IMR-90 (cell line): ENCODE data around the gene CASTOR1. TPM values are rescaled to one million over a fixed set of nuclear protein-coding genes. Genes with fewer than 3 reads are reported as not detected.
A peak's percentile ranks its signal among the peaks of the same experiment; 100 is the strongest.

Experiments
- ATAC-seq: fragments of 200-7000 bp; cut with Tn5 transposase; 2 replicates; pipeline ENCODE4 v1.9.1; 2020; ENCODE audit warnings: low read depth, mild to moderate bottlenecking, moderate library complexity
- BruUV-seq: library from RNA; stranded (reverse); fragments of 400-500 nt; replicated peaks from 2 replicates; lab custom pipeline; 2021; lab: Mats Ljungman, UMichigan
- CTCF ChIA-PET: fragments of 300-600 bp; formaldehyde crosslinking; extraction: SDS; loops from one replicate; lab custom pipeline; 2021; ENCODE audit warnings: antibody characterized with exemption; lab: Yijun Ruan, JAX
- POLR2A ChIA-PET: fragments of 300-600 bp; sonication (Branson Sonifier 250); formaldehyde crosslinking; loops from one replicate; lab custom pipeline; 2022; ENCODE audit warnings: antibody characterized with exemption; ENCODE audit not compliant: unreplicated experiment; lab: Charles Lee
- DNase-seq: peaks from one replicate; pipeline ENCODE4 v3.0.0; 2013
- H2AFZ ChIP-seq: replicated peaks from 2 replicates; pipeline ENCODE3; 2013; ENCODE audit warnings: low read length, mild to moderate bottlenecking; ENCODE audit not compliant: poor library complexity
- H2AK5ac ChIP-seq: 2 replicates; pipeline ENCODE4 v1.6.1; 2013; ENCODE audit warnings: low read depth, low read length, inconsistent platforms
- H2AK9ac ChIP-seq: replicated peaks from 2 replicates; pipeline ENCODE3; 2013; ENCODE audit warnings: mild to moderate bottlenecking, low read depth, low read length, moderate library complexity; ENCODE audit not compliant: poor library complexity
- H2BK120ac ChIP-seq: 2 replicates; pipeline ENCODE4 v1.6.1; 2013; ENCODE audit warnings: low read depth, low read length, inconsistent platforms
- H2BK15ac ChIP-seq: 3 replicates; pipeline ENCODE4 v1.6.1; 2013; ENCODE audit warnings: low read depth, low read length, inconsistent platforms
- H2BK20ac ChIP-seq: 2 replicates; pipeline ENCODE4 v1.6.1; 2013; ENCODE audit warnings: low read depth, mild to moderate bottlenecking, inconsistent platforms, low read length, moderate library complexity
- H2BK5ac ChIP-seq: 2 replicates; pipeline ENCODE4 v1.6.1; 2013; ENCODE audit warnings: mild to moderate bottlenecking, low read depth, low read length, inconsistent platforms; ENCODE audit not compliant: poor library complexity, severe bottlenecking
- H3K14ac ChIP-seq: replicated peaks from 2 replicates; pipeline ENCODE4 v1.6.1; 2013; ENCODE audit warnings: low read depth, low read length, inconsistent platforms
- H3K18ac ChIP-seq: 2 replicates; pipeline ENCODE4 v1.6.1; 2013; ENCODE audit warnings: low read depth, low read length, control low read depth
- H3K23ac ChIP-seq: 2 replicates; pipeline ENCODE4 v1.6.1; 2013; ENCODE audit warnings: low read depth, low read length, inconsistent platforms
- H3K27ac ChIP-seq: 2 replicates; pipeline ENCODE4 v1.5.1; 2013; ENCODE audit warnings: mild to moderate bottlenecking, control low read depth, low read length; ENCODE audit not compliant: insufficient read depth
- H3K27me3 ChIP-seq: 2 replicates; pipeline ENCODE4 v1.6.1; 2013; ENCODE audit warnings: low read length; ENCODE audit not compliant: control insufficient read depth, insufficient read depth
- H3K36me3 ChIP-seq: 2 replicates; pipeline ENCODE4 v1.6.1; 2013; ENCODE audit warnings: low read length, mixed read lengths; ENCODE audit not compliant: control insufficient read depth, insufficient read depth
- H3K4ac ChIP-seq: 2 replicates; pipeline ENCODE4 v1.6.1; 2013; ENCODE audit warnings: low read depth, low read length, inconsistent platforms
- H3K4me1 ChIP-seq: 2 replicates; pipeline ENCODE4 v1.6.1; 2013; ENCODE audit warnings: low read length, mixed read lengths; ENCODE audit not compliant: control insufficient read depth, insufficient read depth
- H3K4me2 ChIP-seq: 2 replicates; pipeline ENCODE4 v1.6.1; 2013; ENCODE audit warnings: low read depth, mild to moderate bottlenecking, control low read depth, low read length, moderate library complexity
- H3K4me3 ChIP-seq: 2 replicates; pipeline ENCODE4 v1.5.1; 2013; ENCODE audit warnings: low read depth, mild to moderate bottlenecking, control low read depth, low read length, moderate library complexity; ENCODE audit not compliant: insufficient read depth
- H3K56ac ChIP-seq: 2 replicates; pipeline ENCODE4 v1.6.1; 2013; ENCODE audit warnings: low read length, inconsistent platforms; ENCODE audit not compliant: insufficient read depth; ENCODE audit errors: extremely low read depth
- H3K79me1 ChIP-seq, 2 experiments: 2 replicates each; pipeline ENCODE4 v1.6.1; 2013; ENCODE audit warnings: low read length in 2 of 2, inconsistent platforms in 1 of 2, low read depth in 1 of 2
- H3K9ac ChIP-seq: 2 replicates; pipeline ENCODE4 v1.6.1; 2013; ENCODE audit warnings: low read depth, low read length, control low read depth
- H3K9me1 ChIP-seq: 2 replicates; pipeline ENCODE4 v1.6.1; 2013; ENCODE audit warnings: low read length, inconsistent platforms; ENCODE audit not compliant: insufficient read depth
- H3K9me3 ChIP-seq: 2 replicates; pipeline ENCODE4 v1.6.1; 2013; ENCODE audit warnings: low read length; ENCODE audit not compliant: control insufficient read depth, insufficient read depth
- H4K20me1 ChIP-seq: 2 replicates; pipeline ENCODE4 v1.6.1; 2013; ENCODE audit warnings: low read length, inconsistent platforms; ENCODE audit not compliant: insufficient read depth
- H4K5ac ChIP-seq: 2 replicates; pipeline ENCODE4 v1.6.1; 2013; ENCODE audit warnings: mild to moderate bottlenecking, low read depth, low read length, control low read depth
- H4K8ac ChIP-seq, 2 experiments: 2 replicates each; pipeline ENCODE4 v1.6.1; 2013; ENCODE audit warnings: low read depth in 2 of 2, low read length in 2 of 2, control low read depth in 1 of 2, inconsistent platforms in 1 of 2
- H4K91ac ChIP-seq: 2 replicates; pipeline ENCODE4 v1.6.1; 2013; ENCODE audit warnings: low read depth, low read length, inconsistent platforms; ENCODE audit not compliant: insufficient read depth
- MAFK ChIP-seq: IDR thresholded peaks from 2 replicates; pipeline ENCODE4 v1.6.1; 2012; ENCODE audit warnings: low read depth, low read length, improper control_type of control experiment
- POLR2A ChIP-seq: IDR thresholded peaks from 2 replicates; pipeline ENCODE4 v1.6.1; 2012; ENCODE audit warnings: mild to moderate bottlenecking, low read depth, low read length
- WGBS, 2 experiments: methylation state at CpG; one replicate each; pipeline versions ENCODE4 v1.1.5 to v1.1.7; 2013; ENCODE audit warnings: missing lambda C conversion rate in 2 of 2; ENCODE audit not compliant: insufficient read length in 1 of 2; ENCODE audit errors: extremely low coverage in 2 of 2; 5-methylcytosine and 5-hydroxymethylcytosine counted together
- dilution Hi-C: fragments of 300-500 bp; cut with HindIII; formaldehyde crosslinking; loops from one replicate; pipeline ENCODE4 v1.14.3; 2018; ENCODE audit warnings: low sequenced_read_pairs; ENCODE audit not compliant: unreplicated experiment
- in situ Hi-C: fragments of 300-500 bp; cut with MboI; formaldehyde crosslinking; loops from 3 replicates; pipeline ENCODE4 v1.14.3; 2019; ENCODE audit warnings: low sequenced_read_pairs, inconsistent platforms, mixed read lengths
- intact Hi-C: fragments of 100-400 bp; cut with micrococcal nuclease; formaldehyde crosslinking; loops from 2 replicates; pipeline ENCODE4 v1.10.0; 2022
- polyA plus RNA-seq, 3 experiments: library from polyadenylated mRNA; depleted of rRNA; stranded (reverse); fragments of >200 nt; gene quantifications; 2 replicates each; pipeline ENCODE4 v1.2.3, GENCODE V29; 2012; ENCODE audit warnings: low replicate concordance in 1 of 3
- total RNA-seq: library from RNA; depleted of rRNA; stranded (reverse); fragments of >200 nt; gene quantifications from 2 replicates; pipeline ENCODE4 v1.2.3, GENCODE V29; 2012
- TF ChIP-seq, protein P1 (sequence below): conservative IDR thresholded peaks from 2 replicates; pipeline ENCODE4 v1.5.1; 2012; ENCODE audit warnings: mild to moderate bottlenecking, low read depth, low read length, improper control_type of control experiment

CASTOR1 gene
- total and polyA plus RNA-seq, 2 of the 4 experiments (the other 2 are of a cell fraction): 10.6 to 23.5 TPM

GRCh38 chr22:30236875-30237274 lies 52.4 kb downstream of the CASTOR1 start:
- Histone ChIP-seq H4K5ac (peak overlapping the region; percentile 87), H3K4ac (peak overlapping the region; percentile 98), H4K20me1 (no peaks in the 10 kb centered on the region), H2BK15ac (peak overlapping the region; percentile 78), H2BK5ac (peak overlapping the region; percentile 87), H2AK5ac (peak overlapping the region; percentile 97), H3K23ac (peak overlapping the region; percentile 11; the same call in 1 of the 2 replicates), H3K9me1 (peaks cover 8% of the 10 kb centered on the region), H3K27me3 (no peaks in the 10 kb centered on the region), H2BK120ac (peak overlapping the region; percentile 99), H3K4me3 (no peak overlapping the region), H3K14ac (peak overlapping the region; percentile 96), H3K4me2 (no peak overlapping the region), H3K56ac (no peak overlapping the region), H3K36me3 (peaks cover 15% of the 10 kb centered on the region), H3K79me1 (peaks cover 0 to 14% of the 10 kb centered on the region in 2 experiments; a peak in 2 of 4 replicates), H4K8ac (peak overlapping the region; percentile 98 to 99), H3K4me1 (peaks cover 45% of the 10 kb centered on the region), H3K9me3 (no peaks in the 10 kb centered on the region), H3K9ac (no peak overlapping the region), H3K18ac (peak overlapping the region; percentile 90), H2BK20ac (peak overlapping the region; percentile 96), H3K27ac (peak overlapping the region; percentile 91; the same call in 1 of the 2 replicates), H4K91ac (peak overlapping the region; percentile 99), H2AK9ac (peak overlapping the region; percentile 85), H2AFZ (no peak overlapping the region)
- TF ChIP-seq POLR2A: peak; percentile 22; the same call in 1 of the 2 replicates
- TF ChIP-seq, protein P1, sequence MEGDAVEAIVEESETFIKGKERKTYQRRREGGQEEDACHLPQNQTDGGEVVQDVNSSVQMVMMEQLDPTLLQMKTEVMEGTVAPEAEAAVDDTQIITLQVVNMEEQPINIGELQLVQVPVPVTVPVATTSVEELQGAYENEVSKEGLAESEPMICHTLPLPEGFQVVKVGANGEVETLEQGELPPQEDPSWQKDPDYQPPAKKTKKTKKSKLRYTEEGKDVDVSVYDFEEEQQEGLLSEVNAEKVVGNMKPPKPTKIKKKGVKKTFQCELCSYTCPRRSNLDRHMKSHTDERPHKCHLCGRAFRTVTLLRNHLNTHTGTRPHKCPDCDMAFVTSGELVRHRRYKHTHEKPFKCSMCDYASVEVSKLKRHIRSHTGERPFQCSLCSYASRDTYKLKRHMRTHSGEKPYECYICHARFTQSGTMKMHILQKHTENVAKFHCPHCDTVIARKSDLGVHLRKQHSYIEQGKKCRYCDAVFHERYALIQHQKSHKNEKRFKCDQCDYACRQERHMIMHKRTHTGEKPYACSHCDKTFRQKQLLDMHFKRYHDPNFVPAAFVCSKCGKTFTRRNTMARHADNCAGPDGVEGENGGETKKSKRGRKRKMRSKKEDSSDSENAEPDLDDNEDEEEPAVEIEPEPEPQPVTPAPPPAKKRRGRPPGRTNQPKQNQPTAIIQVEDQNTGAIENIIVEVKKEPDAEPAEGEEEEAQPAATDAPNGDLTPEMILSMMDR: no peak
- TF ChIP-seq MAFK: no peak
- CTCF ChIA-PET: interaction anchor here (0.6 to 0.8 kb wide), 2 partner anchors 18 to 129 kb away, joined by 3 read pairs; no protein-coding TSS in a partner anchor
- intact Hi-C loops (loop anchor here (1.0 to 5.0 kb wide), 2 partner anchors 40 to 129 kb away; no protein-coding TSS in a partner anchor), in situ Hi-C loops (no loop called here), dilution Hi-C loops (no loop called here)
- 100% methylated on average over 4 of the region's 5 CpGs; no CpG with 5 or more reads in 1 of the 2 experiments for WGBS, 2 experiments
- POLR2A ChIA-PET: interaction anchor here (1.2 kb wide), 1 partner anchor 32 kb away, joined by 4 read pairs; no protein-coding TSS in a partner anchor
- no peak for DNase-seq
- BruUV-seq: no TSS peak
- ATAC-seq: no peak
